ENCODE measurements around the gene SLC17A7. TPM values are rescaled to one million over a fixed set of nuclear protein-coding genes. Genes with fewer than 3 reads are reported as not detected.

SLC17A7 gene
- total RNA-seq, 1 experiment from 2014 or later: 1.6 TPM

DNA sequence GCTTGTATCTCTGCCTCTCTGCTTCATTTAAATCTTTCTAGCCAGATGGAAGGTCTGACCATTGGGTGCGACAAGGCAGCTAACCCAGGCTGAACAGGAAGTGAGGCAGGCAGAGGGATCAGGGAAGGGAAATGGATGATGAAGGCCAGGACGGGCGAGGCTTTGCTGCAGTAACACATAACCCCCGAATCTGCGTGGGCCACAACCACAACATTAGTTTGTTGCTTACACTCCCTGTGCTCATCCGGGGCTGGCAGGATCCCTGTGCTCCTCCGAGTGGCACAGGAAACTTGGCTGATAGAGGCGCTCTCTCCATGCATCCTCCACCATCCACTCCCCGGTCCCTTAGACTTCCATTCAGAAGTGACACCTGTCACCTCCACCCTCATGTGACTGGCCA is 31.6 kb upstream of the SLC17A7 start (continued):
- TF ChIP-seq, protein P1, sequence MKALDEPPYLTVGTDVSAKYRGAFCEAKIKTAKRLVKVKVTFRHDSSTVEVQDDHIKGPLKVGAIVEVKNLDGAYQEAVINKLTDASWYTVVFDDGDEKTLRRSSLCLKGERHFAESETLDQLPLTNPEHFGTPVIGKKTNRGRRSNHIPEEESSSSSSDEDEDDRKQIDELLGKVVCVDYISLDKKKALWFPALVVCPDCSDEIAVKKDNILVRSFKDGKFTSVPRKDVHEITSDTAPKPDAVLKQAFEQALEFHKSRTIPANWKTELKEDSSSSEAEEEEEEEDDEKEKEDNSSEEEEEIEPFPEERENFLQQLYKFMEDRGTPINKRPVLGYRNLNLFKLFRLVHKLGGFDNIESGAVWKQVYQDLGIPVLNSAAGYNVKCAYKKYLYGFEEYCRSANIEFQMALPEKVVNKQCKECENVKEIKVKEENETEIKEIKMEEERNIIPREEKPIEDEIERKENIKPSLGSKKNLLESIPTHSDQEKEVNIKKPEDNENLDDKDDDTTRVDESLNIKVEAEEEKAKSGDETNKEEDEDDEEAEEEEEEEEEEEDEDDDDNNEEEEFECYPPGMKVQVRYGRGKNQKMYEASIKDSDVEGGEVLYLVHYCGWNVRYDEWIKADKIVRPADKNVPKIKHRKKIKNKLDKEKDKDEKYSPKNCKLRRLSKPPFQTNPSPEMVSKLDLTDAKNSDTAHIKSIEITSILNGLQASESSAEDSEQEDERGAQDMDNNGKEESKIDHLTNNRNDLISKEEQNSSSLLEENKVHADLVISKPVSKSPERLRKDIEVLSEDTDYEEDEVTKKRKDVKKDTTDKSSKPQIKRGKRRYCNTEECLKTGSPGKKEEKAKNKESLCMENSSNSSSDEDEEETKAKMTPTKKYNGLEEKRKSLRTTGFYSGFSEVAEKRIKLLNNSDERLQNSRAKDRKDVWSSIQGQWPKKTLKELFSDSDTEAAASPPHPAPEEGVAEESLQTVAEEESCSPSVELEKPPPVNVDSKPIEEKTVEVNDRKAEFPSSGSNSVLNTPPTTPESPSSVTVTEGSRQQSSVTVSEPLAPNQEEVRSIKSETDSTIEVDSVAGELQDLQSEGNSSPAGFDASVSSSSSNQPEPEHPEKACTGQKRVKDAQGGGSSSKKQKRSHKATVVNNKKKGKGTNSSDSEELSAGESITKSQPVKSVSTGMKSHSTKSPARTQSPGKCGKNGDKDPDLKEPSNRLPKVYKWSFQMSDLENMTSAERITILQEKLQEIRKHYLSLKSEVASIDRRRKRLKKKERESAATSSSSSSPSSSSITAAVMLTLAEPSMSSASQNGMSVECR (CRISPR knock-in tag; IDR thresholded peaks at IDR 0.05; ENCODE audit: borderline replicate concordance): no peak
- TF ChIP-seq ZNF671 (CRISPR knock-in tag; IDR thresholded peaks at IDR 0.05) (no peak), TP53 (CRISPR knock-in tag; IDR thresholded peaks at IDR 0.05) (no peak), FOXJ3 (CRISPR knock-in tag; IDR thresholded peaks at IDR 0.05; ENCODE audit: borderline replicate concordance) (no peak), SMAD3 (CRISPR knock-in tag; IDR thresholded peaks at IDR 0.05; ENCODE audit: borderline replicate concordance) (no peak), ETV6 (CRISPR knock-in tag; IDR thresholded peaks at IDR 0.05) (no peak), MXD4 (CRISPR knock-in tag; IDR thresholded peaks at IDR 0.05; ENCODE audit: borderline replicate concordance) (no peak)
- TF ChIP-seq, protein P2, sequence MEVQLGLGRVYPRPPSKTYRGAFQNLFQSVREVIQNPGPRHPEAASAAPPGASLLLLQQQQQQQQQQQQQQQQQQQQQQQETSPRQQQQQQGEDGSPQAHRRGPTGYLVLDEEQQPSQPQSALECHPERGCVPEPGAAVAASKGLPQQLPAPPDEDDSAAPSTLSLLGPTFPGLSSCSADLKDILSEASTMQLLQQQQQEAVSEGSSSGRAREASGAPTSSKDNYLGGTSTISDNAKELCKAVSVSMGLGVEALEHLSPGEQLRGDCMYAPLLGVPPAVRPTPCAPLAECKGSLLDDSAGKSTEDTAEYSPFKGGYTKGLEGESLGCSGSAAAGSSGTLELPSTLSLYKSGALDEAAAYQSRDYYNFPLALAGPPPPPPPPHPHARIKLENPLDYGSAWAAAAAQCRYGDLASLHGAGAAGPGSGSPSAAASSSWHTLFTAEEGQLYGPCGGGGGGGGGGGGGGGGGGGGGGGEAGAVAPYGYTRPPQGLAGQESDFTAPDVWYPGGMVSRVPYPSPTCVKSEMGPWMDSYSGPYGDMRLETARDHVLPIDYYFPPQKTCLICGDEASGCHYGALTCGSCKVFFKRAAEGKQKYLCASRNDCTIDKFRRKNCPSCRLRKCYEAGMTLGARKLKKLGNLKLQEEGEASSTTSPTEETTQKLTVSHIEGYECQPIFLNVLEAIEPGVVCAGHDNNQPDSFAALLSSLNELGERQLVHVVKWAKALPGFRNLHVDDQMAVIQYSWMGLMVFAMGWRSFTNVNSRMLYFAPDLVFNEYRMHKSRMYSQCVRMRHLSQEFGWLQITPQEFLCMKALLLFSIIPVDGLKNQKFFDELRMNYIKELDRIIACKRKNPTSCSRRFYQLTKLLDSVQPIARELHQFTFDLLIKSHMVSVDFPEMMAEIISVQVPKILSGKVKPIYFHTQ (CRISPR knock-in tag; IDR thresholded peaks at IDR 0.05): no peak

DNA sequence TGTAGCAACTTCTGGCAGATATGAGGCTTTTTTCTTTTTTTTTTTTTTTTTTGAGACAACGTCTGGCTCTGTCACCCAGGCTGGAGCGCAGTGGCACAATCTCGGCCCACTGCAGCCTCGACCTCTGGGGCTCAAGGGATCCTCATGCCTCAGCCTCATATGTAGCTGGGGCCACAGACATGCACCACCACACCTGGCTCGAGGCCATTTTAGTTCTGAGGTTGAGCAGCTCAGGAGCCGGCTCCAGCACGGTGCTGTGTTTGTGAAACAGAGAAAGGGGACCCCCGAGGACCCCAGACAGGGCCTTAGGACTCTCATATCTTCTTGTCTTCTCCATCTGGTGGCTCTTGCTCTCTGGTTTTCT is 29.3 kb upstream of the SLC17A7 start:
- ChIA-PET POLR2A (no interaction called here), CTCF (interaction anchor here (0.6 to 2.0 kb wide), 4 partner anchors 14 to 79 kb away, joined by 3 to 6 read pairs (median 3); partner anchors contain the start of gene ALDH16A1)
- no peak for DNase-seq (ENCODE audit: low spot score)
- Mint-ChIP-seq H3K27ac (no peak overlapping the region), H3K36me3 (peaks cover 2% of the 10 kb centered on the region; the same call in 1 of the 2 replicates), H3K4me1 (peaks cover 7% of the 10 kb centered on the region), H3K4me3 (no peak overlapping the region), H3K27me3 (ENCODE audit: low read depth) (peaks cover 12% of the 10 kb centered on the region), H3K9me3 (no peaks in the 10 kb centered on the region)
- ATAC-seq: no peak
- TF ChIP-seq, protein P3, sequence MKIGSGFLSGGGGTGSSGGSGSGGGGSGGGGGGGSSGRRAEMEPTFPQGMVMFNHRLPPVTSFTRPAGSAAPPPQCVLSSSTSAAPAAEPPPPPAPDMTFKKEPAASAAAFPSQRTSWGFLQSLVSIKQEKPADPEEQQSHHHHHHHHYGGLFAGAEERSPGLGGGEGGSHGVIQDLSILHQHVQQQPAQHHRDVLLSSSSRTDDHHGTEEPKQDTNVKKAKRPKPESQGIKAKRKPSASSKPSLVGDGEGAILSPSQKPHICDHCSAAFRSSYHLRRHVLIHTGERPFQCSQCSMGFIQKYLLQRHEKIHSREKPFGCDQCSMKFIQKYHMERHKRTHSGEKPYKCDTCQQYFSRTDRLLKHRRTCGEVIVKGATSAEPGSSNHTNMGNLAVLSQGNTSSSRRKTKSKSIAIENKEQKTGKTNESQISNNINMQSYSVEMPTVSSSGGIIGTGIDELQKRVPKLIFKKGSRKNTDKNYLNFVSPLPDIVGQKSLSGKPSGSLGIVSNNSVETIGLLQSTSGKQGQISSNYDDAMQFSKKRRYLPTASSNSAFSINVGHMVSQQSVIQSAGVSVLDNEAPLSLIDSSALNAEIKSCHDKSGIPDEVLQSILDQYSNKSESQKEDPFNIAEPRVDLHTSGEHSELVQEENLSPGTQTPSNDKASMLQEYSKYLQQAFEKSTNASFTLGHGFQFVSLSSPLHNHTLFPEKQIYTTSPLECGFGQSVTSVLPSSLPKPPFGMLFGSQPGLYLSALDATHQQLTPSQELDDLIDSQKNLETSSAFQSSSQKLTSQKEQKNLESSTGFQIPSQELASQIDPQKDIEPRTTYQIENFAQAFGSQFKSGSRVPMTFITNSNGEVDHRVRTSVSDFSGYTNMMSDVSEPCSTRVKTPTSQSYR (CRISPR knock-in tag; IDR thresholded peaks at IDR 0.05): no peak
- TF ChIP-seq, protein P4, sequence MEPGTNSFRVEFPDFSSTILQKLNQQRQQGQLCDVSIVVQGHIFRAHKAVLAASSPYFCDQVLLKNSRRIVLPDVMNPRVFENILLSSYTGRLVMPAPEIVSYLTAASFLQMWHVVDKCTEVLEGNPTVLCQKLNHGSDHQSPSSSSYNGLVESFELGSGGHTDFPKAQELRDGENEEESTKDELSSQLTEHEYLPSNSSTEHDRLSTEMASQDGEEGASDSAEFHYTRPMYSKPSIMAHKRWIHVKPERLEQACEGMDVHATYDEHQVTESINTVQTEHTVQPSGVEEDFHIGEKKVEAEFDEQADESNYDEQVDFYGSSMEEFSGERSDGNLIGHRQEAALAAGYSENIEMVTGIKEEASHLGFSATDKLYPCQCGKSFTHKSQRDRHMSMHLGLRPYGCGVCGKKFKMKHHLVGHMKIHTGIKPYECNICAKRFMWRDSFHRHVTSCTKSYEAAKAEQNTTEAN (CRISPR knock-in tag; IDR thresholded peaks at IDR 0.05): no peak
- no peak for TF ChIP-seq NR1H2 (CRISPR knock-in tag; IDR thresholded peaks at IDR 0.05)
- TF ChIP-seq, protein P5, sequence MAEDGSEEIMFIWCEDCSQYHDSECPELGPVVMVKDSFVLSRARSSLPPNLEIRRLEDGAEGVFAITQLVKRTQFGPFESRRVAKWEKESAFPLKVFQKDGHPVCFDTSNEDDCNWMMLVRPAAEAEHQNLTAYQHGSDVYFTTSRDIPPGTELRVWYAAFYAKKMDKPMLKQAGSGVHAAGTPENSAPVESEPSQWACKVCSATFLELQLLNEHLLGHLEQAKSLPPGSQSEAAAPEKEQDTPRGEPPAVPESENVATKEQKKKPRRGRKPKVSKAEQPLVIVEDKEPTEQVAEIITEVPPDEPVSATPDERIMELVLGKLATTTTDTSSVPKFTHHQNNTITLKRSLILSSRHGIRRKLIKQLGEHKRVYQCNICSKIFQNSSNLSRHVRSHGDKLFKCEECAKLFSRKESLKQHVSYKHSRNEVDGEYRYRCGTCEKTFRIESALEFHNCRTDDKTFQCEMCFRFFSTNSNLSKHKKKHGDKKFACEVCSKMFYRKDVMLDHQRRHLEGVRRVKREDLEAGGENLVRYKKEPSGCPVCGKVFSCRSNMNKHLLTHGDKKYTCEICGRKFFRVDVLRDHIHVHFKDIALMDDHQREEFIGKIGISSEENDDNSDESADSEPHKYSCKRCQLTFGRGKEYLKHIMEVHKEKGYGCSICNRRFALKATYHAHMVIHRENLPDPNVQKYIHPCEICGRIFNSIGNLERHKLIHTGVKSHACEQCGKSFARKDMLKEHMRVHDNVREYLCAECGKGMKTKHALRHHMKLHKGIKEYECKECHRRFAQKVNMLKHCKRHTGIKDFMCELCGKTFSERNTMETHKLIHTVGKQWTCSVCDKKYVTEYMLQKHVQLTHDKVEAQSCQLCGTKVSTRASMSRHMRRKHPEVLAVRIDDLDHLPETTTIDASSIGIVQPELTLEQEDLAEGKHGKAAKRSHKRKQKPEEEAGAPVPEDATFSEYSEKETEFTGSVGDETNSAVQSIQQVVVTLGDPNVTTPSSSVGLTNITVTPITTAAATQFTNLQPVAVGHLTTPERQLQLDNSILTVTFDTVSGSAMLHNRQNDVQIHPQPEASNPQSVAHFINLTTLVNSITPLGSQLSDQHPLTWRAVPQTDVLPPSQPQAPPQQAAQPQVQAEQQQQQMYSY (CRISPR knock-in tag; IDR thresholded peaks at IDR 0.05): no peak

Data from WTC11 (cell line).